NCI-H2081 treated with DMSO at 0.1 percent for 48 hours (cell line): ENCODE data around the gene TADA1.
"Not testable (repeated sequence)": the region's sequence is repeated elsewhere in the genome, so short reads cannot be mapped to it uniquely, and the experiment has no call there.

ENCODE experiments used
- DNase-seq: peaks from one replicate; lab custom pipeline; 2025; lab: John Stamatoyannopoulos, UW

TADA1 gene

DNA sequence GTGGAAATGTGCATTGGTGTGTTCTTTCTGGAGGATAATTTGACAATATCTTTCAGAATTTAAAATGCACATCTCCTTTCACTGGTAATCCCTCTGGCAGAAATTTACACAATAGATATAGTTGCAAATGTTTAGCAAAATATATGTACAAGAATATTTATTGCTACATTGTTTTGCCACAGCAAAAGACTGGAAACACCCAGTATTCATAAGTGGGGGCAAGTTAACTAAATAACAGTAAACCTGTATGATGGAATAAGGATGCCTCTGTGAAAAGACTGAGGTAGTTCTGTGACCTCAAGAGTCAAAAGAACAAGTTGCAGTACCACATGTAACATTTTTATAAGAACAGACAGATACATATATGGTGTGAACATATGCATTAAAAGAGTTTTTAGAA is 13.7 kb upstream of the TADA1 start:
- no peak for DNase-seq

- no peak for DNase-seq
Measured at GRCh38 chr1:166888373-166889111, 12.5 kb upstream of the TADA1 start.

DNA sequence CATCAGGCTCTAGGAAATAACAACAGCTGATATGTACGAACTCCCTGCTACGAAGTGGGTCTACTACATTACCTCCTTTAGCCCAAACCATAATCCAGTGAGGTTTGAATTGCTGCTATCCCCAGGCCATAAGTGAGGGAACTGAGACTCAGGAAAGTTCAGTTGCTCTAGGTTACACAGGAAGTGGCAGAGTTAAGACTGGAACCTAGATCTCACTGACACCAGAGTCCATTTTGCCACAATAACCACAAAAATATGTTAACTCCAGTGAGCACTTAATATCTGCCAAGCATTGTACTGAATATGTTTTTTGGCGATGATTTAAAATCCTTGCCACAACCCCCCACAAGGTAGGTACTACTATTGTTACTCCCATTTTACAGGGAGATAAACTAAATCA is 8.9 kb upstream of the TADA1 start:
- DNase-seq = no peak

- no peak for DNase-seq
Measured at GRCh38 chr1:166884040-166884642, 8.1 kb upstream of the TADA1 start.

- DNase-seq = no peak
Measured at GRCh38 chr1:166882893-166883292, 6.8 kb upstream of the TADA1 start.

- not testable (repeated sequence) for DNase-seq
Measured at GRCh38 chr1:166878173-166878917, 2.3 kb upstream of the TADA1 start.

DNA sequence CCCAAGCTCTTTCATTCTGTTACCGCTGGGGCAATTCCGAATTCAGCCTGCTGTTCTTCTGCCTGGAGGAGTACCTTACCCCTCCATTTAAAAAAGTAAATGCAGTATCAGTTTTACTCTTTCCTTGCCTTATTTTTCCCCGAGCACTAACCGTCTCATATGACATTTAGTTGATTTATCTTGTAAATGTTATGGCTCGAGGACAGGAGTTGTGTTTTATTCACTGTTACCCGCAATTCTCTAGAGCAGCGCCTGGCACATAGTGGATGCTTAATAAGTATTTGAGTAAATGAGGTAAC is 425 bp upstream of the TADA1 start:
- DNase-seq = no peak

- no peak for DNase-seq
Measured at GRCh38 chr1:166875302-166875733, 746 bp downstream of the TADA1 start.

GRCh38 chr1:166874464-166874863 is 1.6 kb downstream of the TADA1 start:
- DNase-seq = no peak

- no peak for DNase-seq
Measured at GRCh38 chr1:166870584-166870983, 5.5 kb downstream of the TADA1 start.

- DNase-seq = no peak
Measured at GRCh38 chr1:166869318-166870099, 6.6 kb downstream of the TADA1 start.

DNA sequence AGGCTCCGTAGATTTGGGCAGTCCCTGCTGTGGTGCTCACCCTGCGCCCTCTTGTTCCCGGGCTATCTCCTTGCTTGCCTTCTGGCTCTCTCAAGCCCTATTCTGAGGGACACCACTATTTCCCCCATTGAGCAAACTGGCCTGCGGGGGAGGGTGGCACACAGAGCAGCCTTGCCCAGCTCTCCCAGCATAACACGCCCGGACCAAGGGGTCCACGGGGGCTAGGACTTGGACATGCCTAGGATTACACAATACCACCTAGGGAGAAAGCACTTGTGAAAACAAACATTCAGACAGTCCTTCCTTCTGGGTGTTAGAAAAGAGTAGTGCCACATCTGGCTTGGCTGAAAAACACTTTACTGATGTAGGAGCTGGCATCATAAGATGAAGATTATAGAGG is 7.4 kb downstream of the TADA1 start:
- DNase-seq = no peak

- DNase-seq = no peak
Measured at GRCh38 chr1:166865926-166866325, 10.1 kb downstream of the TADA1 start.

- DNase-seq = no peak
Measured at GRCh38 chr1:166859597-166859996, 16.5 kb downstream of the TADA1 start.

GRCh38 chr1:166858726-166859419 is 17.2 kb downstream of the TADA1 start:
- no peak for DNase-seq

GRCh38 chr1:166857995-166858394 is 18.1 kb downstream of the TADA1 start:
- DNase-seq = no peak

GRCh38 chr1:166855558-166855957 is 20.5 kb downstream of the TADA1 start:
- no peak for DNase-seq

DNA sequence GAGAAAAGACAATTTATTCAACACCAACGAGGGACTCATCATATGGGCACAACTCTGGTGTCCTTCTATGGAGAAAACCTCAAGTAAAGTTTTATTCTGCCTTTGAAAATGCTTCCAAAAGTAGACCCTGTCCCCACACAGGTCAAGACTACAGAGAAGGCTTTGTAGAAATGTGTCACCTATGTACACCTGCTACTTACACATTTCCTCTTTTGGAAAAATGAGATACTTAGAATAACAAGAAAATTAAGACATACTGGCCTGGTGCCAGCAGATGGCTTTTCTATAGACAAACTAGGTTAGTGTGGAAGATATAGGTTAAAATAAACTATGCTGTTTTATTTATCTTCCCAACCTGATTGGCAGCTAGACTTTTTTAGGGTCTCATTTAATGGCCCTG is 23.1 kb downstream of the TADA1 start:
- DNase-seq = no peak

DNA sequence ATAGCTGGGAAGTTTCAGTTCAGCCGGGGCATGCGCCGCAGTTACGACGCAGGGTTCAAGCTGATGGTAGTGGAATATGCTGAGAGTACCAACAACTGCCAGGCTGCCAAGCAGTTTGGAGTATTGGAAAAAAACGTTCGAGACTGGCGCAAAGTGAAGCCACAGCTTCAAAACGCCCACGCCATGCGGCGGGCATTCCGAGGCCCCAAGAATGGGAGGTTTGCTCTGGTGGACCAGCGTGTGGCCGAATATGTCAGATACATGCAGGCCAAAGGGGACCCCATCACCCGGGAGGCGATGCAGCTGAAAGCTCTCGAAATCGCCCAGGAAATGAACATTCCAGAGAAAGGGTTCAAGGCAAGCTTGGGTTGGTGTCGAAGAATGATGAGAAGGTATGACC is 26.9 kb downstream of the TADA1 start:
- no peak for DNase-seq

DNA sequence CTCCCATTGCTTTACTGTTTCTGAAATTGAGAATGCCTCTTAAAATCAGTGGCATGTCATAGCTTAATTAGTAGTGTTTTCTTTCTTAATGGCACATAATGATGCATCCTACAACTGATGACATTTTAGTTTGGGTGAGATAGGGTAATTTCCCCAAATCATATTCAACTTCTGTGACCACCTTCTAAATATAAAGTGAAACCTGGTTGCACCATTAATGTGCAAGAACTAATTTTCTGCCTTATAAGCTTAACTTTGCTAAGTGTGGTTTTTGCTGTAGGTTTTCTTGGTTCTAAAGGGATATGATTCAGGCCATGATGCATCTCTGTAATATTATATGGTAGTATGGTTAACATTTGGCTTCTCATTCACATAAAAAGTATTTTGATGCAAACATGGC is 27.9 kb downstream of the TADA1 start:
- no peak for DNase-seq

DNA sequence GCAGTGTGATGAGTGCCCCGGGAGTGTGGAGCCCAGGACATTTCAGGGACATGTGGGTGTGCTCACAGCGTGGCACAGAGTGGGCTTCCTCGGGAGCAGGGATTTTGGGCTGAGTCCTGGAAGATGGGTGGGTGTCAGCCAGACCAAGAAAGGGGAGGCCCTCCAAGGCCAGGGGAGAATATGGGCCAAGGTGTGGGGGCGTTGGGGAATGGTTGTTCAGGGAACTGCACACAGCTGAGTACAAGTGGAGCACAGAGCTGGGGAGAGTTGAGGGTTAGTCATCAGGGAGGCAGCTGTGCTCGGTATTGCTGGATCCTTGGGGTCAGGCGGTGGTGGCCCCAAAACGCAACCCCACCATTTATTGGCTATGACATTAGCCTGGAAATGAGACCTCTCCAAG is 31.3 kb downstream of the TADA1 start:
- DNase-seq = no peak
